IMR-90 (cell line): Measurements from ENCODE around the gene ATP1B3. TPM values are rescaled to one million over a fixed set of nuclear protein-coding genes. Genes with fewer than 3 reads are reported as not detected.

Experiments used
- ATAC-seq: fragments of 200-7000 bp; cut with Tn5 transposase; 2 replicates; pipeline ENCODE4 v1.9.1; 2020; ENCODE audit warnings: low read depth, mild to moderate bottlenecking, moderate library complexity
- BruUV-seq: library from RNA; stranded (reverse); fragments of 400-500 nt; replicated peaks from 2 replicates; lab custom pipeline; 2021; lab: Mats Ljungman, UMichigan
- CTCF ChIA-PET: fragments of 300-600 bp; formaldehyde crosslinking; extraction: SDS; loops from one replicate; lab custom pipeline; 2021; ENCODE audit warnings: antibody characterized with exemption; lab: Yijun Ruan, JAX
- POLR2A ChIA-PET: fragments of 300-600 bp; sonication (Branson Sonifier 250); formaldehyde crosslinking; loops from one replicate; lab custom pipeline; 2022; ENCODE audit warnings: antibody characterized with exemption; ENCODE audit not compliant: unreplicated experiment; lab: Charles Lee
- DNase-seq: peaks from one replicate; pipeline ENCODE4 v3.0.0; 2013
- H2AFZ ChIP-seq: replicated peaks from 2 replicates; pipeline ENCODE3; 2013; ENCODE audit warnings: low read length, mild to moderate bottlenecking; ENCODE audit not compliant: poor library complexity
- H2AK5ac ChIP-seq: 2 replicates; pipeline ENCODE4 v1.6.1; 2013; ENCODE audit warnings: low read depth, low read length, inconsistent platforms
- H2AK9ac ChIP-seq: replicated peaks from 2 replicates; pipeline ENCODE3; 2013; ENCODE audit warnings: mild to moderate bottlenecking, low read depth, low read length, moderate library complexity; ENCODE audit not compliant: poor library complexity
- H2BK120ac ChIP-seq: 2 replicates; pipeline ENCODE4 v1.6.1; 2013; ENCODE audit warnings: low read depth, low read length, inconsistent platforms
- H2BK15ac ChIP-seq: 3 replicates; pipeline ENCODE4 v1.6.1; 2013; ENCODE audit warnings: low read depth, low read length, inconsistent platforms
- H2BK20ac ChIP-seq: 2 replicates; pipeline ENCODE4 v1.6.1; 2013; ENCODE audit warnings: low read depth, mild to moderate bottlenecking, inconsistent platforms, low read length, moderate library complexity
- H2BK5ac ChIP-seq: 2 replicates; pipeline ENCODE4 v1.6.1; 2013; ENCODE audit warnings: mild to moderate bottlenecking, low read depth, low read length, inconsistent platforms; ENCODE audit not compliant: poor library complexity, severe bottlenecking
- H3K14ac ChIP-seq: replicated peaks from 2 replicates; pipeline ENCODE4 v1.6.1; 2013; ENCODE audit warnings: low read depth, low read length, inconsistent platforms
- H3K18ac ChIP-seq: 2 replicates; pipeline ENCODE4 v1.6.1; 2013; ENCODE audit warnings: low read depth, low read length, control low read depth
- H3K23ac ChIP-seq: 2 replicates; pipeline ENCODE4 v1.6.1; 2013; ENCODE audit warnings: low read depth, low read length, inconsistent platforms
- H3K27ac ChIP-seq: 2 replicates; pipeline ENCODE4 v1.5.1; 2013; ENCODE audit warnings: mild to moderate bottlenecking, control low read depth, low read length; ENCODE audit not compliant: insufficient read depth
- H3K27me3 ChIP-seq: 2 replicates; pipeline ENCODE4 v1.6.1; 2013; ENCODE audit warnings: low read length; ENCODE audit not compliant: control insufficient read depth, insufficient read depth
- H3K36me3 ChIP-seq: 2 replicates; pipeline ENCODE4 v1.6.1; 2013; ENCODE audit warnings: low read length, mixed read lengths; ENCODE audit not compliant: control insufficient read depth, insufficient read depth
- H3K4ac ChIP-seq: 2 replicates; pipeline ENCODE4 v1.6.1; 2013; ENCODE audit warnings: low read depth, low read length, inconsistent platforms
- H3K4me1 ChIP-seq: 2 replicates; pipeline ENCODE4 v1.6.1; 2013; ENCODE audit warnings: low read length, mixed read lengths; ENCODE audit not compliant: control insufficient read depth, insufficient read depth
- H3K4me2 ChIP-seq: 2 replicates; pipeline ENCODE4 v1.6.1; 2013; ENCODE audit warnings: low read depth, mild to moderate bottlenecking, control low read depth, low read length, moderate library complexity
- H3K4me3 ChIP-seq: 2 replicates; pipeline ENCODE4 v1.5.1; 2013; ENCODE audit warnings: low read depth, mild to moderate bottlenecking, control low read depth, low read length, moderate library complexity; ENCODE audit not compliant: insufficient read depth
- H3K56ac ChIP-seq: 2 replicates; pipeline ENCODE4 v1.6.1; 2013; ENCODE audit warnings: low read length, inconsistent platforms; ENCODE audit not compliant: insufficient read depth; ENCODE audit errors: extremely low read depth
- H3K79me1 ChIP-seq, 2 experiments: 2 replicates each; pipeline ENCODE4 v1.6.1; 2013; ENCODE audit warnings: low read length in 2 of 2, inconsistent platforms in 1 of 2, low read depth in 1 of 2
- H3K9ac ChIP-seq: 2 replicates; pipeline ENCODE4 v1.6.1; 2013; ENCODE audit warnings: low read depth, low read length, control low read depth
- H3K9me1 ChIP-seq: 2 replicates; pipeline ENCODE4 v1.6.1; 2013; ENCODE audit warnings: low read length, inconsistent platforms; ENCODE audit not compliant: insufficient read depth
- H3K9me3 ChIP-seq: 2 replicates; pipeline ENCODE4 v1.6.1; 2013; ENCODE audit warnings: low read length; ENCODE audit not compliant: control insufficient read depth, insufficient read depth
- H4K20me1 ChIP-seq: 2 replicates; pipeline ENCODE4 v1.6.1; 2013; ENCODE audit warnings: low read length, inconsistent platforms; ENCODE audit not compliant: insufficient read depth
- H4K5ac ChIP-seq: 2 replicates; pipeline ENCODE4 v1.6.1; 2013; ENCODE audit warnings: mild to moderate bottlenecking, low read depth, low read length, control low read depth
- H4K8ac ChIP-seq, 2 experiments: 2 replicates each; pipeline ENCODE4 v1.6.1; 2013; ENCODE audit warnings: low read depth in 2 of 2, low read length in 2 of 2, control low read depth in 1 of 2, inconsistent platforms in 1 of 2
- H4K91ac ChIP-seq: 2 replicates; pipeline ENCODE4 v1.6.1; 2013; ENCODE audit warnings: low read depth, low read length, inconsistent platforms; ENCODE audit not compliant: insufficient read depth
- CEBPB ChIP-seq: IDR thresholded peaks from 2 replicates; pipeline ENCODE4 v1.6.1; 2012; ENCODE audit warnings: low read depth, low read length, improper control_type of control experiment
- WGBS, 2 experiments: methylation state at CpG; one replicate each; pipeline versions ENCODE4 v1.1.5 to v1.1.7; 2013; ENCODE audit warnings: missing lambda C conversion rate in 2 of 2; ENCODE audit not compliant: insufficient read length in 1 of 2; ENCODE audit errors: extremely low coverage in 2 of 2; 5-methylcytosine and 5-hydroxymethylcytosine counted together
- dilution Hi-C: fragments of 300-500 bp; cut with HindIII; formaldehyde crosslinking; loops from one replicate; pipeline ENCODE4 v1.14.3; 2018; ENCODE audit warnings: low sequenced_read_pairs; ENCODE audit not compliant: unreplicated experiment
- in situ Hi-C: fragments of 300-500 bp; cut with MboI; formaldehyde crosslinking; loops from 3 replicates; pipeline ENCODE4 v1.14.3; 2019; ENCODE audit warnings: low sequenced_read_pairs, inconsistent platforms, mixed read lengths
- intact Hi-C: fragments of 100-400 bp; cut with micrococcal nuclease; formaldehyde crosslinking; loops from 2 replicates; pipeline ENCODE4 v1.10.0; 2022
- polyA plus RNA-seq, 3 experiments: library from polyadenylated mRNA; depleted of rRNA; stranded (reverse); fragments of >200 nt; gene quantifications; 2 replicates each; pipeline ENCODE4 v1.2.3, GENCODE V29; 2012; ENCODE audit warnings: low replicate concordance in 1 of 3
- total RNA-seq: library from RNA; depleted of rRNA; stranded (reverse); fragments of >200 nt; gene quantifications from 2 replicates; pipeline ENCODE4 v1.2.3, GENCODE V29; 2012
- TF ChIP-seq, protein P1 (sequence below): conservative IDR thresholded peaks from 2 replicates; pipeline ENCODE4 v1.5.1; 2012; ENCODE audit warnings: mild to moderate bottlenecking, low read depth, low read length, improper control_type of control experiment

ATP1B3 gene
- total and polyA plus RNA-seq, 2 of the 4 experiments (the other 2 are of a cell fraction) = 64.3 to 126 TPM

DNA sequence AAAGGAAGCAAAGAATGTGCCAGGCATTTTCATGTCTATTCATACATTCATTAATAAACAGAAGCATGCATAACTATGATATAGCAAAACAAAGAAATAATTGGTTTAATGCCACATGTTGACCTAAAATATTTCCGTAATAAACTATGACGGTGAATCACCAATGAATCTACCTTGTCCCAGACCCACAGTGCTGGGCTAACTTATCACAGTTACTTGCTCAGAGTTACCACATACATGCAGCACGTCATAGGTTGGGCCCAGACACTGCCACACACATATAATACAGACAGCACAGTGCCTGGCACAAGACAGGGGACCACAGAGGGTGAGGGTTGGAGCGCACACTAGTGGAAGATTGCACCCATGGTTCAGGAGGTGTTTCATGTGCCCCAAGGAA, 86.9 kb downstream of the ATP1B3 start:
- Histone ChIP-seq H3K27me3 (no peaks in the 10 kb centered on the region), H3K36me3 (no peaks in the 10 kb centered on the region; the same call in 1 of the 2 replicates), H3K4me3 (no peak overlapping the region), H3K4me1 (peaks cover 12% of the 10 kb centered on the region), H3K56ac (no peak overlapping the region), H3K27ac (no peak overlapping the region), H3K18ac (no peak overlapping the region), H2BK120ac (no peak overlapping the region), H3K14ac (peak overlapping the region; percentile 14; the same call in 1 of the 2 replicates), H2AK5ac (peak overlapping the region; percentile 10; the same call in 1 of the 2 replicates), H3K79me1 (no peaks in the 10 kb centered on the region; a peak in 1 of 4 replicates), H2AK9ac (no peak overlapping the region), H3K4me2 (no peak overlapping the region), H4K91ac (no peak overlapping the region), H3K9me3 (no peaks in the 10 kb centered on the region), H3K4ac (peak overlapping the region; percentile 24; the same call in 1 of the 2 replicates), H3K23ac (peak overlapping the region; percentile 16; the same call in 1 of the 2 replicates), H4K20me1 (no peaks in the 10 kb centered on the region; the same call in 1 of the 2 replicates), H4K5ac (no peak overlapping the region), H2BK15ac (no peak overlapping the region), H3K9me1 (peaks cover 5% of the 10 kb centered on the region), H3K9ac (no peak overlapping the region), H2BK20ac (0 out of 2 replicates have a peak overlapping the region, but pooled peaks have one; percentile 3), H2AFZ (peak overlapping the region; percentile 34), H2BK5ac (no peak overlapping the region), H4K8ac (no peak overlapping the region)
- no CpG with 5 or more reads among the region's 4 CpGs for WGBS, 2 experiments
- dilution Hi-C loops = no loop called here
- in situ Hi-C loops = no loop called here
- ATAC-seq (peak; percentile 9; the same call in 1 of the 2 replicates), DNase-seq (peak; percentile 55)
- CTCF ChIA-PET = no interaction called here
- POLR2A ChIA-PET = no interaction called here
- TF ChIP-seq, protein P1, sequence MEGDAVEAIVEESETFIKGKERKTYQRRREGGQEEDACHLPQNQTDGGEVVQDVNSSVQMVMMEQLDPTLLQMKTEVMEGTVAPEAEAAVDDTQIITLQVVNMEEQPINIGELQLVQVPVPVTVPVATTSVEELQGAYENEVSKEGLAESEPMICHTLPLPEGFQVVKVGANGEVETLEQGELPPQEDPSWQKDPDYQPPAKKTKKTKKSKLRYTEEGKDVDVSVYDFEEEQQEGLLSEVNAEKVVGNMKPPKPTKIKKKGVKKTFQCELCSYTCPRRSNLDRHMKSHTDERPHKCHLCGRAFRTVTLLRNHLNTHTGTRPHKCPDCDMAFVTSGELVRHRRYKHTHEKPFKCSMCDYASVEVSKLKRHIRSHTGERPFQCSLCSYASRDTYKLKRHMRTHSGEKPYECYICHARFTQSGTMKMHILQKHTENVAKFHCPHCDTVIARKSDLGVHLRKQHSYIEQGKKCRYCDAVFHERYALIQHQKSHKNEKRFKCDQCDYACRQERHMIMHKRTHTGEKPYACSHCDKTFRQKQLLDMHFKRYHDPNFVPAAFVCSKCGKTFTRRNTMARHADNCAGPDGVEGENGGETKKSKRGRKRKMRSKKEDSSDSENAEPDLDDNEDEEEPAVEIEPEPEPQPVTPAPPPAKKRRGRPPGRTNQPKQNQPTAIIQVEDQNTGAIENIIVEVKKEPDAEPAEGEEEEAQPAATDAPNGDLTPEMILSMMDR = no peak
- peak; percentile 67 for TF ChIP-seq CEBPB
- intact Hi-C loops = loop anchor here (5.0 kb wide), 1 partner anchor 34 kb away; no protein-coding TSS in a partner anchor
- no TSS peak for BruUV-seq
